WTC11 (cell line): ENCODE data around the gene PTX4. TPM values are rescaled to one million over a fixed set of nuclear protein-coding genes. Genes with fewer than 3 reads are reported as not detected.

ENCODE experiments used
- ATAC-seq: fragments of 200-7000 bp; cut with Tn5 transposase; 2 replicates; pipeline ENCODE4 v1.10.0; 2021; ENCODE audit warnings: mild to moderate bottlenecking, moderate library complexity
- CTCF ChIA-PET: fragments of 300-600 bp; sonication (Branson Sonifier 250); formaldehyde crosslinking; loops from one replicate; lab custom pipeline; 2021; ENCODE audit warnings: antibody characterized with exemption; lab: Charles Lee
- POLR2A ChIA-PET: fragments of 350-600 bp; sonication (Branson Sonifier 250); formaldehyde crosslinking; loops from one replicate; lab custom pipeline; 2021; ENCODE audit warnings: antibody characterized with exemption; lab: Charles Lee
- DNase-seq: peaks from one replicate; pipeline ENCODE4 v3.0.0; 2021; ENCODE audit warnings: low spot score
- H3K27ac Mint-ChIP-seq: 2 replicates; pipeline ENCODE4 v1.8.0; 2021; ENCODE audit warnings: mixed read lengths
- H3K27me3 Mint-ChIP-seq: 2 replicates; pipeline ENCODE4 v1.8.0; 2021; ENCODE audit warnings: low read depth, mild to moderate bottlenecking, moderate library complexity, mixed read lengths
- H3K36me3 Mint-ChIP-seq: 2 replicates; pipeline ENCODE4 v1.8.0; 2021; ENCODE audit warnings: mixed read lengths
- H3K4me1 Mint-ChIP-seq: 2 replicates; pipeline ENCODE4 v1.8.0; 2022; ENCODE audit warnings: mixed read lengths
- H3K4me3 Mint-ChIP-seq: 2 replicates; pipeline ENCODE4 v1.8.0; 2021; ENCODE audit warnings: mild to moderate bottlenecking, moderate library complexity, mixed read lengths
- H3K9me3 Mint-ChIP-seq: 2 replicates; pipeline ENCODE4 v1.8.0; 2021; ENCODE audit warnings: mixed read lengths
- ETV6 ChIP-seq: sonication (generic); formaldehyde crosslinking; IDR thresholded peaks from 2 replicates; pipeline ENCODE4 v1.8.1; 2022; ENCODE audit warnings: mild to moderate bottlenecking, missing genetic modification reagents
- FOXJ3 ChIP-seq: sonication (generic); formaldehyde crosslinking; IDR thresholded peaks from 2 replicates; pipeline ENCODE4 v1.9.0; 2021; ENCODE audit warnings: missing genetic modification reagents, mild to moderate bottlenecking, borderline replicate concordance
- KAT7 ChIP-seq: sonication (generic); formaldehyde crosslinking; IDR thresholded peaks from 2 replicates; pipeline ENCODE4 v1.8.1; 2023; ENCODE audit warnings: missing genetic modification reagents, mild to moderate bottlenecking, borderline replicate concordance
- NR3C1 ChIP-seq: sonication (generic); formaldehyde crosslinking; conservative IDR thresholded peaks from 2 replicates; pipeline ENCODE4 v1.8.1; 2023; ENCODE audit warnings: low read depth, mild to moderate bottlenecking, missing genetic modification reagents
- PRRX2 ChIP-seq: fragments of 250-450 bp; sonication (Bioruptor Pico); IDR thresholded peaks from 2 replicates; pipeline ENCODE4 v1.8.0; 2021; ENCODE audit warnings: mild to moderate bottlenecking
- TCF7 ChIP-seq: sonication (generic); formaldehyde crosslinking; IDR thresholded peaks from 2 replicates; pipeline ENCODE4 v1.8.0; 2022; ENCODE audit warnings: mild to moderate bottlenecking, low read depth, missing genetic modification reagents, moderate library complexity
- ZBTB21 ChIP-seq: sonication (generic); formaldehyde crosslinking; IDR thresholded peaks from 2 replicates; pipeline ENCODE4 v1.8.1; 2023; ENCODE audit warnings: mild to moderate bottlenecking, missing genetic modification reagents, borderline replicate concordance
- ZNF219 ChIP-seq: sonication (generic); formaldehyde crosslinking; IDR thresholded peaks from 2 replicates; pipeline ENCODE4 v1.8.0; 2023; ENCODE audit warnings: missing genetic modification reagents, mild to moderate bottlenecking, borderline replicate concordance
- ZNF232 ChIP-seq: sonication (generic); formaldehyde crosslinking; IDR thresholded peaks from 2 replicates; pipeline ENCODE4 v1.8.0; 2022; ENCODE audit warnings: mild to moderate bottlenecking, missing genetic modification reagents
- total RNA-seq: library from RNA; stranded (reverse); gene quantifications from 3 replicates; pipeline ENCODE4 v1.2.3, GENCODE V29; 2021
- TF ChIP-seq, protein P1 (sequence below): fragments of 250-450 bp; sonication (Bioruptor Pico); conservative IDR thresholded peaks from 2 replicates; pipeline ENCODE4 v1.9.0; 2021; ENCODE audit warnings: mild to moderate bottlenecking
- TF ChIP-seq, protein P2 (sequence below): fragments of 200-600 bp; IDR thresholded peaks from 2 replicates; pipeline ENCODE4 v1.8.0; 2022; ENCODE audit warnings: antibody characterized with exemption
- TF ChIP-seq, protein P3 (sequence below): sonication (generic); formaldehyde crosslinking; IDR thresholded peaks from 2 replicates; pipeline ENCODE4 v1.8.1; 2023; ENCODE audit warnings: mild to moderate bottlenecking, missing genetic modification reagents, moderate library complexity
- TF ChIP-seq, protein P4 (sequence below): sonication (generic); formaldehyde crosslinking; IDR thresholded peaks from 2 replicates; pipeline ENCODE4 v1.8.1; 2023; ENCODE audit warnings: mild to moderate bottlenecking, moderate library complexity, missing genetic modification reagents
- TF ChIP-seq, protein P5 (sequence below): fragments of 250-450 bp; sonication (Bioruptor Pico); IDR thresholded peaks from 2 replicates; pipeline ENCODE4 v1.9.0; 2021; ENCODE audit warnings: moderate library complexity, mild to moderate bottlenecking, inconsistent platforms, borderline replicate concordance
- TF ChIP-seq, protein P6 (sequence below): sonication (generic); formaldehyde crosslinking; conservative IDR thresholded peaks from 2 replicates; pipeline ENCODE4 v1.8.1; 2022; ENCODE audit warnings: mild to moderate bottlenecking, missing genetic modification reagents

Gene PTX4
- total RNA-seq, 1 experiment from 2014 or later: 0.26 TPM

DNA sequence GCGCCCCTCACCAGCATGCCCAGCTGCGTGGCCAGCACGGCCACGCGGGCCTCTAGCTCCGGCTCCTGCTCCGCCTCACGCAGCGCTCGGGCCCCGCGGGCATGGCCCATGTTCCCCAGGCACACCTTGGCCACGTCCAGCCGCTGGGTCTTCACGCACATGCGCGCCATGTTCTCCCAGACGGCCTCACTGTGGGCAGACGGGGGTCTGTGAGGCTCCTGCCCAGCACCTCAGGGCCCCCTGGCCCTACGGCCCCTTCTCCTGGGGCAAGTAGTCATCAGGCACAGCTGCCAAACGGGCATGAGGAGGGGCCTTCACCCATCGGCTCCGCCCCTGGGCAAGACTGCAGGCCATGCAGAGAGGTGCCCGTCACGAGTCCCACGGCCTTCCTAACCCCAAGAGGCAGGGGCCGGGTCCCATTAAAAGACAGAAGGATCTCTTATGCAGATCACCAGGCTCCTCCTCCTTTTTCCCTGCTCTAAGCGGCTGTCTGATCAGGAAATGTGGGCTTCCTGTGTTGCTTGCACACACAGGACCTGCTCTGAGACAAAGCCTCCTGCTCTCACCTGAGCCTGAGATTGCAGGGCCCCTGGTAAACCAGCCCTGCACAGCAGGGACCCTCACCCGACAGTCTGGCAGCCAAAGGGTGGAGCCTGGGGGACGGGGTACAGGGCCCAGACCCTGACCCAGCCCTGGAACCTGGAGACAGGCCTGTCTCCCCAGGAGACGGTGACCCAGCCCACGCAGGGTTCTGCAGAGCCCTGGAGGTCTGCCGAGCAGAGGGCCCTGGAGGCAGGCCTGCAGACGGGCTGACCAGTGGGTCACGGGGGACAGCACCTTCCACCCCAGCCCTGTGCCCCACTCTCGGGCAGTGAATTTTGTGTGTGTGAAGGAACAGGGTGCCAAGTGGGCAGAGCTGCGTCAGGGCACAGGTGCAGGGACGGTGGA, 38.1 kb upstream of the PTX4 start:
- Mint-ChIP-seq H3K9me3 (no peaks in the 10 kb centered on the region), H3K27me3 (no peaks in the 10 kb centered on the region), H3K36me3 (no peaks in the 10 kb centered on the region), H3K27ac (no peak overlapping the region), H3K4me3 (no peak overlapping the region), H3K4me1 (no peaks in the 10 kb centered on the region)
- TF ChIP-seq, protein P1, sequence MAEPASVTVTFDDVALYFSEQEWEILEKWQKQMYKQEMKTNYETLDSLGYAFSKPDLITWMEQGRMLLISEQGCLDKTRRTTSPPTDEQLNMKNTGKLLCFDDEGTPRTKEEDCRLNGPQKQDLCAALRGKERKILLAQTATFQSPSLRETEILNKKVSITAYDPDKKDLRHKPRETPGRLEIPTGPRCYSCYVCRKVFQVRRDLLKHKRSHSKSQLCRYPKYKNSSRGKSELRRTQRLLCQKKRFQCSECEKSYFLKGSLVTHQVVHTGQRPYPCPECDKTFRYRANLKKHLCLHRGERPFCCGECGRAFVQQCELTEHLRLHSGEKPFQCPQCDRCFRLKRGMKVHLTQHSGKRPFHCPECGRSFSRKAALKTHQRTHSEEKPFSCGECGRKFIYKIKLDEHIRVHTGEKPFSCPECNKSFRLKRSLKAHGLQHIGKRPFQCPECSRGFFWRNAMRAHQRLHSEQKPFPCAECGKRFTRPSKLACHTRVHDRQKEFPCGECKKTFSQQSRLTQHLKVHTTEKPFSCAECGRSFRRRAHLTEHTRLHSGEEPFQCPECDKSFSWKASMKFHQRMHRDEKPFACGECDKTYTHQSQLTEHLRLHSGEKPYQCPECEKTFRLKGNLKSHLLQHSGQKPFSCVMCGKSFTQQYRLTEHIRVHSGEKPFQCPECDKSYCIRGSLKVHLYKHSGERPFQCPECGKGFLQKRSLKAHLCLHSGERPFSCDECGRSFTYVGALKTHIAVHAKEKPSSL (CRISPR knock-in tag): no peak
- TF ChIP-seq ZNF219 (CRISPR knock-in tag): no peak
- no peak for TF ChIP-seq NR3C1 (CRISPR knock-in tag)
- TF ChIP-seq FOXJ3: no peak
- ChIA-PET POLR2A (no interaction called here), CTCF (interaction anchor here (1.0 kb wide), 2 partner anchors 11 to 197 kb away, joined by 3 read pairs; no protein-coding TSS in a partner anchor)
- ATAC-seq (no peak), DNase-seq (no peak)

DNA sequence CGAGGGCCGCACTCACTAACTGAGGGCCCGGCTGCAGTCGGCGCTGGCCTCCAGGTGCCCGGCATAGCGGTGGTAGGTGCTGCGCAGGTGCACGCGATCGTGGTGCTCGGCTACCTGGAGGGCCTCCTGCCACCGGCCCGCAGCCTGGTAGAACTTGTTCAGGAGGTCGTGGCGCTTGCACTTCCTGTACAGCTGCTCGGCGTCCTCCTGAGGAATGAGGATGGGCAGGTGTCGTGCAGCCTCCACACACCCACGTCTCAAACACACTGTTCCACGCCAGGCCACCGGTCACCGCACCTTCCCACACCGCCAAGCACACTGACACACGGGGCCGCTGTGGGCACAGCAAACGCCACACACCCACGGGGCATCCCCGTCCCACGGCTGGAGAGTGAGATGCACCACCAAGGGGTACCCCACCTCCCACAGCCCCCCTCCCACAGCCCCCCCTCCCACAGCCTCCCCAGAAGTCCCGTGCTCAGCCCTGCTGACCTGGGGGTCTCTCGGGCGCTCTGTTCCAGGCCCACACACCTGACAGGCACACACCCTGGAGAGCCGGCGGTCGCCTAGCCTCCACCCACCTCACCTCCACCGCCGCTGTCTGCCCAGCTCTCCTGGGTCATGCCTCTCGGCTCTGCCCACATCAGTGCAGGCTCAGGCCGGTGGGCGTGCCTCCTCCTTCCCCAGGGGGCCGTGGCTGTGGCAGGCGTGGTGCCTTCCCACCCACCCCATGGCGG, 37.3 kb upstream of the PTX4 start:
- DNase-seq (no peak), ATAC-seq (no peak)
- Mint-ChIP-seq H3K9me3 (no peaks in the 10 kb centered on the region), H3K4me1 (no peaks in the 10 kb centered on the region), H3K4me3 (no peak overlapping the region), H3K36me3 (no peaks in the 10 kb centered on the region), H3K27me3 (no peaks in the 10 kb centered on the region), H3K27ac (no peak overlapping the region)
- ChIA-PET CTCF (interaction anchor here (1.0 to 2.0 kb wide), 2 partner anchors 12 to 198 kb away, joined by 3 to 6 read pairs; no protein-coding TSS in a partner anchor), POLR2A (no interaction called here)
- TF ChIP-seq, protein P2, sequence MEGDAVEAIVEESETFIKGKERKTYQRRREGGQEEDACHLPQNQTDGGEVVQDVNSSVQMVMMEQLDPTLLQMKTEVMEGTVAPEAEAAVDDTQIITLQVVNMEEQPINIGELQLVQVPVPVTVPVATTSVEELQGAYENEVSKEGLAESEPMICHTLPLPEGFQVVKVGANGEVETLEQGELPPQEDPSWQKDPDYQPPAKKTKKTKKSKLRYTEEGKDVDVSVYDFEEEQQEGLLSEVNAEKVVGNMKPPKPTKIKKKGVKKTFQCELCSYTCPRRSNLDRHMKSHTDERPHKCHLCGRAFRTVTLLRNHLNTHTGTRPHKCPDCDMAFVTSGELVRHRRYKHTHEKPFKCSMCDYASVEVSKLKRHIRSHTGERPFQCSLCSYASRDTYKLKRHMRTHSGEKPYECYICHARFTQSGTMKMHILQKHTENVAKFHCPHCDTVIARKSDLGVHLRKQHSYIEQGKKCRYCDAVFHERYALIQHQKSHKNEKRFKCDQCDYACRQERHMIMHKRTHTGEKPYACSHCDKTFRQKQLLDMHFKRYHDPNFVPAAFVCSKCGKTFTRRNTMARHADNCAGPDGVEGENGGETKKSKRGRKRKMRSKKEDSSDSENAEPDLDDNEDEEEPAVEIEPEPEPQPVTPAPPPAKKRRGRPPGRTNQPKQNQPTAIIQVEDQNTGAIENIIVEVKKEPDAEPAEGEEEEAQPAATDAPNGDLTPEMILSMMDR: no peak
- TF ChIP-seq ETV6 (CRISPR knock-in tag) (no peak), PRRX2 (CRISPR knock-in tag) (no peak), TCF7 (no peak), ZBTB21 (no peak), ZNF232 (CRISPR knock-in tag) (no peak), KAT7 (no peak)
- TF ChIP-seq, protein P3, sequence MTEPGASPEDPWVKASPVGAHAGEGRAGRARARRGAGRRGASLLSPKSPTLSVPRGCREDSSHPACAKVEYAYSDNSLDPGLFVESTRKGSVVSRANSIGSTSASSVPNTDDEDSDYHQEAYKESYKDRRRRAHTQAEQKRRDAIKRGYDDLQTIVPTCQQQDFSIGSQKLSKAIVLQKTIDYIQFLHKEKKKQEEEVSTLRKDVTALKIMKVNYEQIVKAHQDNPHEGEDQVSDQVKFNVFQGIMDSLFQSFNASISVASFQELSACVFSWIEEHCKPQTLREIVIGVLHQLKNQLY (CRISPR knock-in tag): no peak
- TF ChIP-seq, protein P4, sequence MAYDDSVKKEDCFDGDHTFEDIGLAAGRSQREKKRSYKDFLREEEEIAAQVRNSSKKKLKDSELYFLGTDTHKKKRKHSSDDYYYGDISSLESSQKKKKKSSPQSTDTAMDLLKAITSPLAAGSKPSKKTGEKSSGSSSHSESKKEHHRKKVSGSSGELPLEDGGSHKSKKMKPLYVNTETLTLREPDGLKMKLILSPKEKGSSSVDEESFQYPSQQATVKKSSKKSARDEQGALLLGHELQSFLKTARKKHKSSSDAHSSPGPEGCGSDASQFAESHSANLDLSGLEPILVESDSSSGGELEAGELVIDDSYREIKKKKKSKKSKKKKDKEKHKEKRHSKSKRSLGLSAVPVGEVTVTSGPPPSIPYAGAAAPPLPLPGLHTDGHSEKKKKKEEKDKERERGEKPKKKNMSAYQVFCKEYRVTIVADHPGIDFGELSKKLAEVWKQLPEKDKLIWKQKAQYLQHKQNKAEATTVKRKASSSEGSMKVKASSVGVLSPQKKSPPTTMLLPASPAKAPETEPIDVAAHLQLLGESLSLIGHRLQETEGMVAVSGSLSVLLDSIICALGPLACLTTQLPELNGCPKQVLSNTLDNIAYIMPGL (CRISPR knock-in tag): no peak
- TF ChIP-seq, protein P5, sequence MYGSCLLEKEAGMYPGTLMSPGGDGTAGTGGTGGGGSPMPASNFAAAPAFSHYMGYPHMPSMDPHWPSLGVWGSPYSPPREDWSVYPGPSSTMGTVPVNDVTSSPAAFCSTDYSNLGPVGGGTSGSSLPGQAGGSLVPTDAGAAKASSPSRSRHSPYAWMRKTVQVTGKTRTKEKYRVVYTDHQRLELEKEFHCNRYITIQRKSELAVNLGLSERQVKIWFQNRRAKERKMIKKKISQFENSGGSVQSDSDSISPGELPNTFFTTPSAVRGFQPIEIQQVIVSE (CRISPR knock-in tag): no peak
- TF ChIP-seq, protein P6, sequence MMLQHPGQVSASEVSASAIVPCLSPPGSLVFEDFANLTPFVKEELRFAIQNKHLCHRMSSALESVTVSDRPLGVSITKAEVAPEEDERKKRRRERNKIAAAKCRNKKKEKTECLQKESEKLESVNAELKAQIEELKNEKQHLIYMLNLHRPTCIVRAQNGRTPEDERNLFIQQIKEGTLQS (CRISPR knock-in tag): no peak
